ENCODE data around the gene MYZAP.

DNA sequence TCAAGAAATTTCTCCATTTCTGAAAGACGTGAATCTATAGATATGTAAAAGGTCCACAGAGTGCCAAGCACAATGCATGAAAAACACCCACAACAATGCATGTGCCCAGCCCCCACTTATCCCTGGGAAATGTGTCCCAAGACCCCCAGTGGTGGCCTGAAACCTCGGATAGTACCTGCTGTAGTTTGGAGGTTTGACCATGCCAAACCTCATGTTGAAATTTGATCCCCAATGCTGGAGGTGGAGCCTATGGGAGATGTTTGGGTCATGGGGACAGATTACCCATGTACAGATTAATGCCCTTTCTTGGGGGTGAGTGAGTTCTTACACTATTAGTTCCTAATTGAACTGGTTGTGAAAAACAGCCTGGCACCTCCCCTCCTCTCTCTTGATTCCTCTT, 21.4 kb upstream of the MYZAP start:
- TF ChIP-seq, protein P1, sequence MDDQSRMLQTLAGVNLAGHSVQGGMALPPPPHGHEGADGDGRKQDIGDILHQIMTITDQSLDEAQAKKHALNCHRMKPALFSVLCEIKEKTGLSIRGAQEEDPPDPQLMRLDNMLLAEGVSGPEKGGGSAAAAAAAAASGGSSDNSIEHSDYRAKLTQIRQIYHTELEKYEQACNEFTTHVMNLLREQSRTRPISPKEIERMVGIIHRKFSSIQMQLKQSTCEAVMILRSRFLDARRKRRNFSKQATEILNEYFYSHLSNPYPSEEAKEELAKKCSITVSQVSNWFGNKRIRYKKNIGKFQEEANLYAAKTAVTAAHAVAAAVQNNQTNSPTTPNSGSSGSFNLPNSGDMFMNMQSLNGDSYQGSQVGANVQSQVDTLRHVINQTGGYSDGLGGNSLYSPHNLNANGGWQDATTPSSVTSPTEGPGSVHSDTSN (IDR thresholded peaks at IDR 0.05; ENCODE audit: insufficient replicate concordance, low read depth, low read length): no peak
- TF ChIP-seq MYB (IDR thresholded peaks at IDR 0.05; ENCODE audit: borderline replicate concordance, low read depth, low read length): no peak
- TF ChIP-seq, protein P2, sequence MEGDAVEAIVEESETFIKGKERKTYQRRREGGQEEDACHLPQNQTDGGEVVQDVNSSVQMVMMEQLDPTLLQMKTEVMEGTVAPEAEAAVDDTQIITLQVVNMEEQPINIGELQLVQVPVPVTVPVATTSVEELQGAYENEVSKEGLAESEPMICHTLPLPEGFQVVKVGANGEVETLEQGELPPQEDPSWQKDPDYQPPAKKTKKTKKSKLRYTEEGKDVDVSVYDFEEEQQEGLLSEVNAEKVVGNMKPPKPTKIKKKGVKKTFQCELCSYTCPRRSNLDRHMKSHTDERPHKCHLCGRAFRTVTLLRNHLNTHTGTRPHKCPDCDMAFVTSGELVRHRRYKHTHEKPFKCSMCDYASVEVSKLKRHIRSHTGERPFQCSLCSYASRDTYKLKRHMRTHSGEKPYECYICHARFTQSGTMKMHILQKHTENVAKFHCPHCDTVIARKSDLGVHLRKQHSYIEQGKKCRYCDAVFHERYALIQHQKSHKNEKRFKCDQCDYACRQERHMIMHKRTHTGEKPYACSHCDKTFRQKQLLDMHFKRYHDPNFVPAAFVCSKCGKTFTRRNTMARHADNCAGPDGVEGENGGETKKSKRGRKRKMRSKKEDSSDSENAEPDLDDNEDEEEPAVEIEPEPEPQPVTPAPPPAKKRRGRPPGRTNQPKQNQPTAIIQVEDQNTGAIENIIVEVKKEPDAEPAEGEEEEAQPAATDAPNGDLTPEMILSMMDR (IDR thresholded peaks at IDR 0.05 in 2 of 3, conservative IDR thresholded peaks at IDR 0.05 in 1 of 3; ENCODE audit: control insufficient read depth in 2 of 3, extremely low read depth in 1 of 3, insufficient read depth in 1 of 3, low read depth in 3 of 3, low read length in 3 of 3): no peak
- TF ChIP-seq ZNF622 (IDR thresholded peaks at IDR 0.05): no peak
- TF ChIP-seq MEF2B (IDR thresholded peaks at IDR 0.05; ENCODE audit: partially characterized antibody, poor library complexity, severe bottlenecking): no peak

Measured in GM12878 (cell line).